HepG2 (cell line): ENCODE data around the gene DENND2A.

ENCODE experiments used
- CEBPB ChIP-seq: IDR thresholded peaks from 2 replicates; pipeline ENCODE4 v1.6.1; 2011; ENCODE audit warnings: low read depth, low read length, improper control_type of control experiment, borderline replicate concordance
- CTCF ChIP-seq: sonication (generic); formaldehyde crosslinking; IDR thresholded peaks from 2 replicates; pipeline ENCODE4 v1.5.0; 2020; ENCODE audit warnings: mild to moderate bottlenecking, missing genetic modification reagents, moderate library complexity
- FOXJ3 ChIP-seq: sonication (generic); formaldehyde crosslinking; IDR thresholded peaks from 2 replicates; pipeline ENCODE4 v1.4.0; 2020; ENCODE audit warnings: missing genetic modification reagents, mild to moderate bottlenecking, borderline replicate concordance
- HOXA7 ChIP-seq: sonication (generic); formaldehyde crosslinking; IDR thresholded peaks from 2 replicates; pipeline ENCODE4 v1.8.1; 2022; ENCODE audit warnings: mild to moderate bottlenecking, missing genetic modification reagents, moderate library complexity
- NFKB2 ChIP-seq: sonication (generic); formaldehyde crosslinking; IDR thresholded peaks from 2 replicates; pipeline ENCODE4 v1.4.0; 2020; ENCODE audit warnings: missing genetic modification reagents, borderline replicate concordance
- PAF1 ChIP-seq: IDR thresholded peaks from 2 replicates; pipeline ENCODE4 v1.6.1; 2016; ENCODE audit warnings: missing genetic modification reagents, missing compliant biosample characterization
- POLR2A ChIP-seq, 2 experiments: IDR thresholded peaks; 2 replicates each; pipeline ENCODE4 v1.6.1; 2011; ENCODE audit warnings: low read depth in 2 of 2, low read length in 2 of 2, mild to moderate bottlenecking in 1 of 2, moderate library complexity in 1 of 2; ENCODE audit not compliant: insufficient read depth in 1 of 2
- YY1 ChIP-seq: IDR thresholded peaks from 2 replicates; pipeline ENCODE4 v1.6.1; 2011; ENCODE audit warnings: low read length, low read depth, moderate library complexity, mild to moderate bottlenecking; ENCODE audit not compliant: insufficient read depth, insufficient replicate concordance
- ZBTB8A ChIP-seq: sonication (generic); formaldehyde crosslinking; IDR thresholded peaks from 2 replicates; pipeline ENCODE4 v1.4.0; 2020; ENCODE audit warnings: mild to moderate bottlenecking, low read depth, missing genetic modification reagents, borderline replicate concordance
- ZFP36L1 ChIP-seq: sonication (generic); formaldehyde crosslinking; IDR thresholded peaks from 2 replicates; pipeline ENCODE4 v1.8.0; 2022; ENCODE audit warnings: mild to moderate bottlenecking, missing genetic modification reagents, moderate library complexity
- ZNF552 ChIP-seq: sonication (generic); formaldehyde crosslinking; IDR thresholded peaks from 2 replicates; pipeline ENCODE4 v1.9.0; 2022; ENCODE audit warnings: missing genetic modification reagents, mild to moderate bottlenecking, borderline replicate concordance
- TF ChIP-seq, protein P1 (sequence below), 2 experiments: sonication (generic) in 1 of 2; formaldehyde crosslinking in 1 of 2; IDR thresholded peaks; 2 replicates each; pipeline versions ENCODE4 v1.4.0 to v1.6.1; 2016 to 2020; ENCODE audit warnings: borderline replicate concordance in 1 of 2, low read depth in 1 of 2, mild to moderate bottlenecking in 1 of 2, missing genetic modification reagents in 1 of 2

GRCh38 chr7:140641524-140642195 is 1.0 kb upstream of the DENND2A start:
- TF ChIP-seq PAF1 (no peak), POLR2A (IDR thresholded peaks at IDR 0.05; ENCODE audit: insufficient read depth in 1 of 2, low read depth in 2 of 2, low read length in 2 of 2) (no peak), CTCF (CRISPR knock-in tag) (no peak), YY1 (no peak), ZNF552 (CRISPR knock-in tag) (no peak), HOXA7 (CRISPR knock-in tag) (no peak), CEBPB (no peak), FOXJ3 (CRISPR knock-in tag) (no peak), NFKB2 (CRISPR knock-in tag) (no peak), ZBTB8A (CRISPR knock-in tag) (no peak), ZFP36L1 (CRISPR knock-in tag) (no peak)
- TF ChIP-seq, protein P1, sequence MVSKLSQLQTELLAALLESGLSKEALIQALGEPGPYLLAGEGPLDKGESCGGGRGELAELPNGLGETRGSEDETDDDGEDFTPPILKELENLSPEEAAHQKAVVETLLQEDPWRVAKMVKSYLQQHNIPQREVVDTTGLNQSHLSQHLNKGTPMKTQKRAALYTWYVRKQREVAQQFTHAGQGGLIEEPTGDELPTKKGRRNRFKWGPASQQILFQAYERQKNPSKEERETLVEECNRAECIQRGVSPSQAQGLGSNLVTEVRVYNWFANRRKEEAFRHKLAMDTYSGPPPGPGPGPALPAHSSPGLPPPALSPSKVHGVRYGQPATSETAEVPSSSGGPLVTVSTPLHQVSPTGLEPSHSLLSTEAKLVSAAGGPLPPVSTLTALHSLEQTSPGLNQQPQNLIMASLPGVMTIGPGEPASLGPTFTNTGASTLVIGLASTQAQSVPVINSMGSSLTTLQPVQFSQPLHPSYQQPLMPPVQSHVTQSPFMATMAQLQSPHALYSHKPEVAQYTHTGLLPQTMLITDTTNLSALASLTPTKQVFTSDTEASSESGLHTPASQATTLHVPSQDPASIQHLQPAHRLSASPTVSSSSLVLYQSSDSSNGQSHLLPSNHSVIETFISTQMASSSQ (IDR thresholded peaks at IDR 0.05; ENCODE audit: low read depth) = no peak
- TF ChIP-seq, protein P1 (CRISPR knock-in tag; IDR thresholded peaks at IDR 0.05; ENCODE audit: borderline replicate concordance) = no peak
